ENCODE data around the gene TFEB.

TFEB gene

DNA sequence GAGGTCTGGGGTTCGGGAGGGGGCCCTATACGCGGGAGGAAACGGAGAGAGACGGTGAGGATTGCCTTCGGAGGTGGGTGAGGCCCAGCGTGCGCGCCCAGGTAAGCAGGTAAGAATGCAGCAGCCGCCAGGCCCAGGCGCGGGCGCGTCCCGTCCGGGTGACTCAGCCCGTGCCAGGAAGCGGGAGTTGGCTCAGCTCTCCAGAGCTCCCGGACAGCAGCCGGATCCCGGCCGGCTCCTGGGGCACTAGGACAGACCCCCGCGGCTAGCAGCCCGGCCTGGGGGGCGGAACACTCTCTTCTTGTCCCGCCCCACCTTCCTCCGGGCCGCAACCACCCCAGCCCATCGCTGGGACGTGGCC lies 98.6 kb downstream of the TFEB start:
- no peak overlapping the region; the same call in 1 of the 2 replicates for H3K27ac ChIP-seq
- peaks cover 18% of the 10 kb centered on the region for H3K36me3 ChIP-seq
- H3K9me3 ChIP-seq (ENCODE audit: severe bottlenecking): no peaks in the 10 kb centered on the region
- H3K4me3 ChIP-seq (ENCODE audit: low read depth, low read length): no peak overlapping the region
- TF ChIP-seq, protein P1, sequence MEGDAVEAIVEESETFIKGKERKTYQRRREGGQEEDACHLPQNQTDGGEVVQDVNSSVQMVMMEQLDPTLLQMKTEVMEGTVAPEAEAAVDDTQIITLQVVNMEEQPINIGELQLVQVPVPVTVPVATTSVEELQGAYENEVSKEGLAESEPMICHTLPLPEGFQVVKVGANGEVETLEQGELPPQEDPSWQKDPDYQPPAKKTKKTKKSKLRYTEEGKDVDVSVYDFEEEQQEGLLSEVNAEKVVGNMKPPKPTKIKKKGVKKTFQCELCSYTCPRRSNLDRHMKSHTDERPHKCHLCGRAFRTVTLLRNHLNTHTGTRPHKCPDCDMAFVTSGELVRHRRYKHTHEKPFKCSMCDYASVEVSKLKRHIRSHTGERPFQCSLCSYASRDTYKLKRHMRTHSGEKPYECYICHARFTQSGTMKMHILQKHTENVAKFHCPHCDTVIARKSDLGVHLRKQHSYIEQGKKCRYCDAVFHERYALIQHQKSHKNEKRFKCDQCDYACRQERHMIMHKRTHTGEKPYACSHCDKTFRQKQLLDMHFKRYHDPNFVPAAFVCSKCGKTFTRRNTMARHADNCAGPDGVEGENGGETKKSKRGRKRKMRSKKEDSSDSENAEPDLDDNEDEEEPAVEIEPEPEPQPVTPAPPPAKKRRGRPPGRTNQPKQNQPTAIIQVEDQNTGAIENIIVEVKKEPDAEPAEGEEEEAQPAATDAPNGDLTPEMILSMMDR (IDR thresholded peaks at IDR 0.05; ENCODE audit: low read depth, low read length): no peak
- H3K27me3 ChIP-seq (ENCODE audit: insufficient read depth, low read depth, severe bottlenecking): no peaks in the 10 kb centered on the region
- DNase-seq: no peak

DNA sequence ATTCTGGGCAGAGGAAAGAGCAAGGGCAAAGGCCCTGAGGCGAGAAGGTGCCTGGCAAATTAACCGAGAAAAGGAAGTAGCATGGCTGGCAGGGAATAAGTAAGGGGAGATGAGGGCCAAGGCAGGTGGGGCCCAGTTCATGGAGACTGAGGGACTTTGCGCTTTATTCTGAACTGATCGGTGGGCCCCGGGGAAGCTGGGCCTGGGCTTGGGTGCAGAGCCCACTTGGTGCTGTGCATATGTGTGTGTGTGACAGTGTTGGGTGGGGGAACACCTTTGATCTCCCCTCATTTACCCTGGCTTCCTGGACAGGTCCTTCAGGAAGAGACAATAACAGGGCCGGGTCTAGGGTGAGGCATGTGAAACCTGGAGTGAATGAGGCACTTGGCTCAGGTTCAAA lies 100.0 kb downstream of the TFEB start:
- H3K36me3 ChIP-seq: peaks cover 10% of the 10 kb centered on the region
- TF ChIP-seq, protein P1 (IDR thresholded peaks at IDR 0.05; ENCODE audit: low read depth, low read length): no peak
- no peaks in the 10 kb centered on the region for H3K9me3 ChIP-seq (ENCODE audit: severe bottlenecking)
- no peak for DNase-seq
- no peak overlapping the region for H3K4me3 ChIP-seq (ENCODE audit: low read depth, low read length)
- no peaks in the 10 kb centered on the region for H3K27me3 ChIP-seq (ENCODE audit: insufficient read depth, low read depth, severe bottlenecking)
- no peak overlapping the region for H3K27ac ChIP-seq

DNA sequence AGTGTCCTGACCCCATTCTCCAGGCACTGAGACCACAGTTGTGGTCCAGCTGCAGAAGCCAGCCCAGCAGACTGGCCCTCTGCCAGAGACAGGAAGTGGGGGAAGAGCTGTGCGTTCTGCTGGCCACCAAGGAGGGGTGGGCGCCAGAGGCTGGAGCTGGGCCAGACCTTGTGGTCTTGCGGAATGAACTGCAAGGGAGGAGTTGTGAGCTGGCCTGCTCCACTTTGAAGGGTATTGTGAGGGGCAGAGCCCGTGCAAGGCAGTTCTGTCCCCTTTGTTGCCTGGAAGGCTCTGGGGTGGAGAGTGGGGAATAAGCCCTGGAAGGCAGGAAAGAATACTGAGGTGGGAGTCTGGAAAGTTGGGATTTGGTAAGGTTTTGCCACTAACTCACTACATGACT lies 100.8 kb downstream of the TFEB start:
- H3K36me3 ChIP-seq: peaks cover 4% of the 10 kb centered on the region
- no peak overlapping the region for H3K4me3 ChIP-seq (ENCODE audit: low read depth, low read length)
- no peak for DNase-seq
- no peak overlapping the region for H3K27ac ChIP-seq
- no peaks in the 10 kb centered on the region for H3K9me3 ChIP-seq (ENCODE audit: severe bottlenecking)
- H3K27me3 ChIP-seq (ENCODE audit: insufficient read depth, low read depth, severe bottlenecking): no peaks in the 10 kb centered on the region
- TF ChIP-seq, protein P1 (IDR thresholded peaks at IDR 0.05; ENCODE audit: low read depth, low read length): no peak
